Sigmoid colon (tissue), 7 donors: Measurements from ENCODE around the gene OR10R2. TPM values are rescaled to one million over a fixed set of nuclear protein-coding genes. Genes with fewer than 3 reads are reported as not detected.
"Not testable (repeated sequence)": the region's sequence is repeated elsewhere in the genome, so short reads cannot be mapped to it uniquely, and the experiment has no call there.

Source experiments
- DNase-seq: peaks from one replicate; pipeline ENCODE4 v3.0.0-alpha.2; 2019
- H3K27ac ChIP-seq, 4 donors: fragments of 200-600 bp; sonication (generic); one replicate each; pipeline ENCODE4 v1.5.1; 2016 to 2019; ENCODE audit warnings: mild to moderate bottlenecking in 1 of 4
- H3K27me3 ChIP-seq, 3 donors: fragments of 200-600 bp; sonication (generic); one replicate each; pipeline ENCODE4 v1.5.1; 2019; ENCODE audit warnings: mild to moderate bottlenecking in 1 of 3
- H3K36me3 ChIP-seq, 4 donors: fragments of 200-600 bp; sonication (generic); one replicate each; pipeline ENCODE4 v1.5.1; 2016 to 2019
- H3K4me1 ChIP-seq, 4 donors: fragments of 200-600 bp; sonication (generic); one replicate each; pipeline ENCODE4 v1.5.1; 2017 to 2019
- H3K4me3 ChIP-seq, 4 donors: fragments of 200-600 bp; sonication (generic); one replicate each; pipeline ENCODE4 v1.5.1; 2017 to 2019; ENCODE audit warnings: mild to moderate bottlenecking in 2 of 4, moderate library complexity in 1 of 4
- H3K9me3 ChIP-seq, 4 donors: fragments of 200-600 bp in 3 of 4; sonication (generic) in 3 of 4; one replicate each; pipeline versions ENCODE4 v1.5.1 to v1.6.1; 2013 to 2019
- CTCF ChIP-seq, 4 experiments: fragments of 450-650 bp in 3 of 4; fragments of 200-600 bp in 1 of 4; IDR thresholded peaks; one replicate each; pipeline ENCODE4 v1.5.1; 2016 to 2019; ENCODE audit warnings: antibody characterized with exemption in 4 of 4, mild to moderate bottlenecking in 3 of 4, moderate library complexity in 2 of 4
- EP300 ChIP-seq, 4 donors: sonication (generic); formaldehyde crosslinking; IDR thresholded peaks; one replicate each; pipeline ENCODE4 v1.6.1; 2017; ENCODE audit warnings: antibody characterized with exemption in 4 of 4
- POLR2A ChIP-seq, 2 donors: fragments of 450-650 bp; IDR thresholded peaks; one replicate each; pipeline ENCODE4 v1.6.1; 2016; ENCODE audit warnings: antibody characterized with exemption in 2 of 2, mild to moderate bottlenecking in 2 of 2, moderate library complexity in 2 of 2
- POLR2AphosphoS5 ChIP-seq, 4 donors: sonication (generic); formaldehyde crosslinking; IDR thresholded peaks; one replicate each; pipeline ENCODE4 v1.6.1; 2017; ENCODE audit warnings: antibody characterized with exemption in 4 of 4
- WGBS, 2 donors: extraction: QIAGEN DNeasy Blood & Tissue Kit; methylation state at CpG; one replicate each; pipeline ENCODE4 v1.1.7; 2013; 5-methylcytosine and 5-hydroxymethylcytosine counted together
- intact Hi-C: fragments of 100-400 bp; cut with DNase I; formaldehyde crosslinking; loops from one replicate; pipeline ENCODE4 v1.15.1; 2023
- polyA plus RNA-seq, 3 donors: library from polyadenylated mRNA; stranded (reverse); fragments of 200-250 nt; gene quantifications; one replicate each; pipeline ENCODE4 v1.2.3, GENCODE V29; 2013
- total RNA-seq, 4 donors: library from RNA; depleted of rRNA; stranded (reverse); fragments of >200 nt; gene quantifications; one replicate each; pipeline ENCODE4 v1.1.0, GENCODE V29; 2016
- donor health status: healthy with polysubstance abuse.
- donor health status: Bipolar disorder and iron deficiency.
- donor health status: healthy.

Gene OR10R2
- not detected for total RNA-seq
- not detected for polyA plus RNA-seq

- Histone ChIP-seq H3K27me3 (no peaks in the 10 kb centered on the region), H3K4me3 (no peak within 1 kb of the TSS), H3K36me3 (no peaks in the 10 kb centered on the region), H3K27ac (no peak within 1 kb of the TSS), H3K4me1 (no peaks in the 10 kb centered on the region), H3K9me3 (no peaks in the 10 kb centered on the region)
- no peak for TF ChIP-seq POLR2AphosphoS5 (IDR thresholded peaks at IDR 0.05)
- TF ChIP-seq EP300 (IDR thresholded peaks at IDR 0.05), result no peak
- TF ChIP-seq POLR2A (IDR thresholded peaks at IDR 0.05), result no peak
- TF ChIP-seq CTCF (IDR thresholded peaks at IDR 0.05), result no peak
- DNase-seq, result no peak
- intact Hi-C loops, result no loop called here
These were observed at the start of gene OR10R2 for GRCh38 chr1:158471920-158472319. Gene OR10R2 (plus strand): TSS chr1:158472220. CDS start chr1:158472326, 106 bp downstream.

GRCh38 chr1:158425027-158425426, 47.0 kb upstream of the OR10R2 start:
- TF ChIP-seq POLR2AphosphoS5 (IDR thresholded peaks at IDR 0.05) (no peak), CTCF (IDR thresholded peaks at IDR 0.05) (no peak), EP300 (IDR thresholded peaks at IDR 0.05) (no peak), POLR2A (IDR thresholded peaks at IDR 0.05) (no peak)
- no peak overlapping the region for H3K4me3 ChIP-seq
- no peak overlapping the region for H3K27ac ChIP-seq
- no peaks in the 10 kb centered on the region for H3K27me3 ChIP-seq
- DNase-seq, result no peak
- intact Hi-C loops, result no loop called here
- H3K36me3 ChIP-seq, result no peaks in the 10 kb centered on the region
- no peaks in the 10 kb centered on the region for H3K9me3 ChIP-seq
- no peaks in the 10 kb centered on the region for H3K4me1 ChIP-seq

GRCh38 chr1:158426137-158426536, 45.9 kb upstream of the OR10R2 start, which contains the start of gene OR10K2:
Gene OR10K2 (minus strand): TSS chr1:158426237. CDS start chr1:158420866, 5,371 bp downstream.
- H3K4me3 ChIP-seq, result no peak within 1 kb of the TSS
- WGBS, 2 donors, result 83 to 88% methylated on average over 1 of the region's 1 CpG
- DNase-seq, result no peak
- H3K9me3 ChIP-seq, result no peaks in the 10 kb centered on the region
- H3K36me3 ChIP-seq, result no peaks in the 10 kb centered on the region
- intact Hi-C loops, result no loop called here
- no peaks in the 10 kb centered on the region for H3K4me1 ChIP-seq
- no peak within 1 kb of the TSS for H3K27ac ChIP-seq
- TF ChIP-seq EP300 (IDR thresholded peaks at IDR 0.05), result no peak
- no peak for TF ChIP-seq POLR2A (IDR thresholded peaks at IDR 0.05)
- no peak for TF ChIP-seq POLR2AphosphoS5 (IDR thresholded peaks at IDR 0.05)
- TF ChIP-seq CTCF (IDR thresholded peaks at IDR 0.05), result no peak
- H3K27me3 ChIP-seq, result no peaks in the 10 kb centered on the region

GRCh38 chr1:158430163-158430562, 41.9 kb upstream of the OR10R2 start:
- H3K4me3 ChIP-seq, H3K9me3 ChIP-seq, H3K27ac ChIP-seq, intact Hi-C loops, H3K27me3 ChIP-seq, H3K36me3 ChIP-seq, H3K4me1 ChIP-seq, DNase-seq: not testable (repeated sequence)
- WGBS, 2 donors, result 32 to 40% methylated on average over 3 of the region's 3 CpGs

GRCh38 chr1:158434741-158435140, 37.3 kb upstream of the OR10R2 start:
- intact Hi-C loops, result no loop called here
- no peaks in the 10 kb centered on the region for H3K4me1 ChIP-seq
- H3K27me3 ChIP-seq, result peaks cover 0 to 4% (median 0%) of the 10 kb centered on the region in 3 donors
- no peak overlapping the region for H3K4me3 ChIP-seq
- no peak overlapping the region for H3K27ac ChIP-seq
- H3K9me3 ChIP-seq, result peaks cover 0 to 5% (median 1%) of the 10 kb centered on the region in 4 donors
- 38 to 46% methylated on average over 3 of the region's 3 CpGs for WGBS, 2 donors
- DNase-seq, result no peak
- no peaks in the 10 kb centered on the region for H3K36me3 ChIP-seq
- TF ChIP-seq POLR2AphosphoS5 (IDR thresholded peaks at IDR 0.05) (no peak), POLR2A (IDR thresholded peaks at IDR 0.05) (no peak), CTCF (IDR thresholded peaks at IDR 0.05) (no peak), EP300 (IDR thresholded peaks at IDR 0.05) (no peak)
